Psoas muscle (tissue), 8 donors: ENCODE results near the gene MRTFB. TPM values are rescaled to one million over a fixed set of nuclear protein-coding genes. Genes with fewer than 3 reads are reported as not detected.

ENCODE experiments used
- ATAC-seq, 4 donors: fragments of 200-7000 bp; cut with Tn5 transposase; one replicate each; pipeline ENCODE4 v1.9.1; 2020; ENCODE audit warnings: moderate library complexity in 3 of 4, mild to moderate bottlenecking in 2 of 4
- DNase-seq, 2 donors: peaks; one replicate each; pipeline ENCODE4 v3.0.0-alpha.2; 2020
- H3K27ac ChIP-seq: fragments of 200-600 bp; one replicate; pipeline ENCODE4 v1.8.0; 2022
- H3K27me3 ChIP-seq, 3 donors: fragments of 200-600 bp in 1 of 3; one replicate each; pipeline versions ENCODE4 v1.6.1 to v1.8.0; 2013 to 2022; ENCODE audit warnings: low read length in 2 of 3, mild to moderate bottlenecking in 2 of 3, moderate library complexity in 1 of 3; ENCODE audit not compliant: insufficient read depth in 3 of 3
- H3K36me3 ChIP-seq, 2 donors: fragments of 200-600 bp in 1 of 2; one replicate each; pipeline versions ENCODE4 v1.6.1 to v1.8.0; 2013 to 2022; ENCODE audit warnings: low read depth in 1 of 2, mild to moderate bottlenecking in 1 of 2, moderate library complexity in 1 of 2; ENCODE audit not compliant: insufficient read depth in 1 of 2
- H3K4me1 ChIP-seq: fragments of 200-600 bp; one replicate; pipeline ENCODE4 v1.8.0; 2022
- H3K4me3 ChIP-seq: fragments of 200-600 bp; one replicate; pipeline ENCODE4 v1.8.0; 2022; ENCODE audit warnings: mild to moderate bottlenecking
- H3K9me3 ChIP-seq: fragments of 200-600 bp; one replicate; pipeline ENCODE4 v1.8.0; 2022
- CTCF ChIP-seq: fragments of 200-600 bp; IDR thresholded peaks from one replicate; pipeline ENCODE4 v1.8.0; 2022; ENCODE audit warnings: antibody characterized with exemption
- WGBS, 3 donors: extraction: QIAGEN DNeasy Blood & Tissue Kit; methylation state at CpG; one replicate each; pipeline versions ENCODE4 v1.1.6 to v1.1.7; 2013; 5-methylcytosine and 5-hydroxymethylcytosine counted together
- intact Hi-C, 2 donors: fragments of 100-400 bp; cut with DNase I; formaldehyde crosslinking; loops; one replicate each; pipeline versions ENCODE4 v1.11.0 to v1.14.2; 2022
- polyA plus RNA-seq, 3 donors: library from polyadenylated mRNA; stranded (reverse); fragments of 200-250 nt; gene quantifications; one replicate each; pipeline ENCODE4 v1.2.3, GENCODE V29; 2013
- total RNA-seq, 4 donors: library from RNA; stranded (reverse); fragmentation: NEBNext Ultra II Directional in 2 of 4; extraction: Animal tissue kit (Norgen Biotek cat#: 25700) in 2 of 4; gene quantifications; one replicate each; pipeline versions ENCODE4 v1.2.1 to v1.2.4, GENCODE V29; 2021 to 2023
- donor health status: healthy with polysubstance abuse.
- donor health status: DM: no; HTN: no; CAD: no; lungs with moderate emphysema.
- donor health status: Bipolar disorder and iron deficiency.
- donor health status: healthy.
- donor health status: DM: yes; HTN: yes; CAD: no.
- donor health status: DM: no; HTN: no; CAD: no.
- donor health status: DM: no; HTN: no; CAD: no.
- donor health status: DM: yes; HTN: yes; CAD: no.

MRTFB gene
- total and polyA plus RNA-seq, 7 donors = 2.7 to 26.3 (median 14.1) TPM

- peak overlapping the region; percentile 97 for H3K4me3 ChIP-seq
- no peaks in the 10 kb centered on the region for H3K27me3 ChIP-seq
- DNase-seq (no peak), ATAC-seq (no peak)
- peaks cover 46% of the 10 kb centered on the region for H3K4me1 ChIP-seq
- no peaks in the 10 kb centered on the region for H3K9me3 ChIP-seq
- intact Hi-C loops = loop anchor here (5.0 to 10.0 kb wide), 5 partner anchors 40 to 188 kb away; no protein-coding TSS in a partner anchor
- peaks cover 0 to 2% of the 10 kb centered on the region in 2 donors for H3K36me3 ChIP-seq
- no peak for TF ChIP-seq CTCF
- WGBS, 3 donors = 26 to 45% (median 30%) methylated on average over 10 of the region's 10 CpGs
- peak overlapping the region; percentile 97 for H3K27ac ChIP-seq
Measured at GRCh38 chr16:14307059-14307526, 236.0 kb downstream of the MRTFB start.

DNA sequence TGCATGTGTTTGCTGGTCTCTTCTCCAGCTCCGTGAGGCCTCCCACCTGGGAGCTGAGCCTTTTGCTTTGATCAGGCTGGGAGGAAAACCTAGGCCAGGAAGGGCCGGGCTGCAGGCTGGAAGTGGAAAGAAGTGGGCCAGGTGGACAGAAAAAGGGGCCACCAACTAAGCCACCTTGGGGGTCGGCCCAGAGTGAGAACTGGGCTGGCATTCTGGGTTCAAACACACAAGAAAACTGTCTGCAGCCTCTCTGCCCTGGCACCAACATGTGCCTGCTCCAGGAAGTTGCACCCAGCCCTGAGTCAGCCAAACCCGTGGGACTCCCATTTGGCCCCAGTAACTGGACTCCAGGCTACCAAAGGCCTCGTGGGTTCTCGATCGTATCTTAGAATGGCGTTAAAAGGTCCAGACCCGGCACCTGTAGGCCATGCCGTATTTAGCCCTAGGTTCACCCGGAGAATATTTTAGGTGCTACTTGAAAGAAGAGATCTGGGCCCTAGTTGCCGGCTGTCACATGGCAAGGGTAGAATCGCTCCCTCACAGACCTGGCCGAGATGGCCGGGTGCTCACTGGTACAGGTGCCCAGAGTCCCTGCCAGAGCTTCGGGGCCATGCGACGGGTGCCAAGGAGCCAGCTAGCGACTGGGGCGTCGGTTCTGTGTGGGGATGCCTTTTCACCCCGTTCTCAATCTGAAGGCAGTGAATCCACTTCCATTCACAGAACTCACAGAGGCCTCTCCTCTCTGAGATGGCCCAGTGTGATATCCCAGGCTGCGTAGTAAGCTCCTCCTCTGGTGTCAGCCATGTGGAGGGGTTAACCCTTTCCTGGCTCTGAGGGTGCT, 236.6 kb downstream of the MRTFB start:
- H3K27me3 ChIP-seq = no peaks in the 10 kb centered on the region
- no peaks in the 10 kb centered on the region for H3K9me3 ChIP-seq
- intact Hi-C loops = loop anchor here (5.0 to 10.0 kb wide), 5 partner anchors 40 to 187 kb away; no protein-coding TSS in a partner anchor
- H3K4me1 ChIP-seq = peaks cover 52% of the 10 kb centered on the region
- H3K4me3 ChIP-seq = peak overlapping the region; percentile 97
- TF ChIP-seq CTCF = no peak
- ATAC-seq (peak; percentile 66 to 73 (median 72)), DNase-seq (peak; percentile 70 to 84)
- peaks cover 0 to 2% of the 10 kb centered on the region in 2 donors for H3K36me3 ChIP-seq
- H3K27ac ChIP-seq = peak overlapping the region; percentile 97
- WGBS, 3 donors = 28 to 33% (median 33%) methylated on average over 23 of the region's 23 CpGs

- Histone ChIP-seq H3K4me1 (peaks cover 55% of the 10 kb centered on the region), H3K4me3 (peak overlapping the region; percentile 97), H3K27me3 (no peaks in the 10 kb centered on the region), H3K36me3 (peaks cover 0 to 2% of the 10 kb centered on the region in 2 donors), H3K27ac (peak overlapping the region; percentile 97), H3K9me3 (no peaks in the 10 kb centered on the region)
- ATAC-seq (peak; percentile 2 to 16 (median 7)), DNase-seq (no peak)
- intact Hi-C loops = loop anchor here (5.0 to 10.0 kb wide), 5 partner anchors 39 to 186 kb away; no protein-coding TSS in a partner anchor
- WGBS, 3 donors = 23 to 87% (median 46%) methylated on average over 1 of the region's 1 CpG
- TF ChIP-seq CTCF = peak; percentile 4
Measured at GRCh38 chr16:14308368-14308723, 237.2 kb downstream of the MRTFB start.

GRCh38 chr16:14309001-14309886, 238.1 kb downstream of the MRTFB start:
- 17 to 53% (median 21%) methylated on average over 26 of the region's 26 CpGs for WGBS, 3 donors
- intact Hi-C loops = loop anchor here (5.0 to 10.0 kb wide), 5 partner anchors 38 to 186 kb away; no protein-coding TSS in a partner anchor
- peaks cover 61% of the 10 kb centered on the region for H3K4me1 ChIP-seq
- no peaks in the 10 kb centered on the region for H3K27me3 ChIP-seq
- no peak for TF ChIP-seq CTCF
- H3K4me3 ChIP-seq = peak overlapping the region; percentile 97
- peaks cover 0 to 2% of the 10 kb centered on the region in 2 donors for H3K36me3 ChIP-seq
- peak overlapping the region; percentile 97 for H3K27ac ChIP-seq
- no peaks in the 10 kb centered on the region for H3K9me3 ChIP-seq
- ATAC-seq = peak; percentile 12 to 44 (median 28)
- peak in 1 of 2 donors; percentile 64 for DNase-seq
